GM12891 (cell line): Measurements from ENCODE around the gene MMRN2.

ENCODE experiments used
- POLR2A ChIP-seq: IDR thresholded peaks from 2 replicates; pipeline ENCODE4 v1.6.1; 2011; ENCODE audit warnings: low read depth, low read length, control low read depth
- POLR2AphosphoS5 ChIP-seq: IDR thresholded peaks from 2 replicates; pipeline ENCODE4 v1.6.1; 2011; ENCODE audit warnings: low read depth, low read length, control low read depth
- POU2F2 ChIP-seq: IDR thresholded peaks from 2 replicates; pipeline ENCODE4 v1.6.1; 2011; ENCODE audit warnings: low read depth, mild to moderate bottlenecking, control low read depth, low read length, moderate library complexity
- SPI1 ChIP-seq: IDR thresholded peaks from 2 replicates; pipeline ENCODE4 v1.6.1; 2011; ENCODE audit warnings: low read depth, low read length, control low read depth
- TAF1 ChIP-seq: IDR thresholded peaks from 2 replicates; pipeline ENCODE4 v1.6.1; 2011; ENCODE audit warnings: low read depth, low read length, control low read depth

DNA sequence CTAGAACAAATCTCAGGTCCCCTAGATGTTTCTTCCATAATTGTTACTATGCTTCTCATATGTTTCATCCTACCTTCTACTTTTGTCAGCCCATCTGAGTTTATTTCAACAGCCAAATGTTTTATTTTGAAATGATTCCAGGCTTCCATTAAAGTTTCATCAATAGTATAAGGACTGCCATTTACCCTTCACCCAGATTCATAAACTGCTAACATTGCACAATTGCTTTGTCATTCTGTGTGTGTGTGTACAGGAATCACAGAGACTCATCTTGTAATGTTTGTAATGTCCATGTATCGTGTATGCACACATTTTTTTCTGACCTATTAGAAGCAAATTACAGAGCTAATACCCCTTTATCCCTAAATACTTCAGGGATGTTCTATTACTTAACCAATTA, 25.5 kb downstream of the MMRN2 start:
- no peak for TF ChIP-seq POLR2A
- TF ChIP-seq POLR2AphosphoS5 = no peak
- TF ChIP-seq POU2F2 = no peak
- TF ChIP-seq TAF1 = no peak
- TF ChIP-seq SPI1 = no peak
